Measurements from ENCODE around the gene DCN.
A peak's percentile ranks its signal among the peaks of the same experiment; 100 is the strongest.

DCN gene

DNA sequence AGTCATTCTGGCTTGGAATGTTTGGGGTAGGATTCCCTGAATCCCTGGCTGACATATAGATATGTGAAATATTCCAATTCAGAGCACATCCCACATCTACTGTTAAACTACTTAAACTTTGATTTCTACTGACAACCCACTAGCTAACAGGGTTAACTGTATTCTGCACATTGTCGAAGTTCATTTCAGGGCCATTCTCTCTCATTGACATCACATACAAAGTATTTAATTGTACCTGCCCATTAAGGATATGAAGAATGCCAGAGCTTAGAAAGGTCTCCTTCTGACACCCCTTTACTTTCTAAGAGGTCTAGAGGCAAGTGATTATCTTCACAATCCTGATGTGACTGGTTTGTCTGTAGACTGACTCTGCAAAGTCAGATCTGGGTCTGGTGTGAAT is 2.8 kb upstream of the DCN start:
- H3K4me3 ChIP-seq (ENCODE audit: low read depth, low read length): no peak overlapping the region
- no peak for DNase-seq
- in situ Hi-C loops (cut with HindIII; ENCODE audit: low pct_ligation_motif_present, low sequenced_read_pairs): no loop called here
- no peaks in the 10 kb centered on the region for H3K27me3 ChIP-seq (replicated peaks)
- H3K27ac ChIP-seq: no peak overlapping the region
- TF ChIP-seq, protein P1, sequence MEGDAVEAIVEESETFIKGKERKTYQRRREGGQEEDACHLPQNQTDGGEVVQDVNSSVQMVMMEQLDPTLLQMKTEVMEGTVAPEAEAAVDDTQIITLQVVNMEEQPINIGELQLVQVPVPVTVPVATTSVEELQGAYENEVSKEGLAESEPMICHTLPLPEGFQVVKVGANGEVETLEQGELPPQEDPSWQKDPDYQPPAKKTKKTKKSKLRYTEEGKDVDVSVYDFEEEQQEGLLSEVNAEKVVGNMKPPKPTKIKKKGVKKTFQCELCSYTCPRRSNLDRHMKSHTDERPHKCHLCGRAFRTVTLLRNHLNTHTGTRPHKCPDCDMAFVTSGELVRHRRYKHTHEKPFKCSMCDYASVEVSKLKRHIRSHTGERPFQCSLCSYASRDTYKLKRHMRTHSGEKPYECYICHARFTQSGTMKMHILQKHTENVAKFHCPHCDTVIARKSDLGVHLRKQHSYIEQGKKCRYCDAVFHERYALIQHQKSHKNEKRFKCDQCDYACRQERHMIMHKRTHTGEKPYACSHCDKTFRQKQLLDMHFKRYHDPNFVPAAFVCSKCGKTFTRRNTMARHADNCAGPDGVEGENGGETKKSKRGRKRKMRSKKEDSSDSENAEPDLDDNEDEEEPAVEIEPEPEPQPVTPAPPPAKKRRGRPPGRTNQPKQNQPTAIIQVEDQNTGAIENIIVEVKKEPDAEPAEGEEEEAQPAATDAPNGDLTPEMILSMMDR (IDR thresholded peaks at IDR 0.05; ENCODE audit: low read depth, low read length, missing control alignments): no peak
- no peaks in the 10 kb centered on the region for H3K36me3 ChIP-seq (replicated peaks)

- no peak for DNase-seq
- H3K27me3 ChIP-seq (replicated peaks): no peaks in the 10 kb centered on the region
- no peak overlapping the region for H3K4me3 ChIP-seq (ENCODE audit: low read depth, low read length)
- TF ChIP-seq, protein P1 (IDR thresholded peaks at IDR 0.05; ENCODE audit: low read depth, low read length, missing control alignments): no peak
- no peaks in the 10 kb centered on the region for H3K36me3 ChIP-seq (replicated peaks)
- H3K27ac ChIP-seq: no peak overlapping the region
- in situ Hi-C loops (cut with HindIII; ENCODE audit: low pct_ligation_motif_present, low sequenced_read_pairs): no loop called here
Measured at GRCh38 chr12:91183551-91183950, 934 bp upstream of the DCN start.

DNA sequence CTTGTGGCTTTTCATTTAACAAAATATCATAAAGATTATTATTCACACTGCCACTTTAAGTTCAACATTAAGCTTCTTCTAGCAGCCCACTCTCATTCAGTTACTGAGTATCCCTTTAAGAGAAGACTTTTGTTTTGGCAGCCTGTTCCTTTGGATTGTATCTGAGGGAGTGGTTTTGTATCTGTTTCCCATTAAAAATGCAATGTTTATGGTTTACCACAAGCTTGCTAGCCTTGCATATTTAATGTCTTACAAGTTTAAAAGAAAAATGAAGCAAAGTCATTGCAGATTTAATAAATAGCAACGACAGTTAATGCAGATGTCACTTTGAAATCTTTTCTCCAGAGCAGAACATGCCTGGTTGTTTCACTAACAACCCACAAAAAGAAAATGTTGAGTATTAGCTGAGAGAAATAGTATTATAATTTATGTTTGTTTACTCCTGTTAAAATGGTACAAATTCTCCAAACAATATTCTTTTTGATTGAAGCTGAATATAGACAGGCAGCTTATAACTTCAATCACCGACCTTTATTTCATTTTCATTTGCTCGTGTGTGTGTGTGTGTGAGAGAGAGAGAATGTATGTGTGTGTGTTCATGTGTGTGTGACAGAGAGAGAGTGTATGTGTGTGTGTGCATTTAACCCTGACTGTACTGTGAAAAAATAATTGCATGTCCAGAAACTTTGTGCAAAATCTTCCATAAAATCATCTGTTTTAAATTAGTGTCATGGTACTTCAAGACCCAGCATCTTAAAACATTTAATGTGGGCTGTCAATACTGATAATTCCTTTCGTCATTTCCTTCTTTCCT is 1.8 kb downstream of the DCN start:
- TF ChIP-seq, protein P1 (IDR thresholded peaks at IDR 0.05; ENCODE audit: low read depth, low read length, missing control alignments): no peak
- Histone ChIP-seq H3K36me3 (replicated peaks) (no peaks in the 10 kb centered on the region), H3K4me3 (ENCODE audit: low read depth, low read length) (peak overlapping the region; percentile 31), H3K27me3 (replicated peaks) (no peaks in the 10 kb centered on the region), H3K27ac (peak overlapping the region; percentile 6)
- peak; percentile 30 for DNase-seq
- in situ Hi-C loops (cut with HindIII; ENCODE audit: low pct_ligation_motif_present, low sequenced_read_pairs): no loop called here

- in situ Hi-C loops (cut with HindIII; ENCODE audit: low pct_ligation_motif_present, low sequenced_read_pairs): no loop called here
- H3K27ac ChIP-seq: peak overlapping the region; percentile 6
- no peaks in the 10 kb centered on the region for H3K27me3 ChIP-seq (replicated peaks)
- peak overlapping the region; percentile 31 for H3K4me3 ChIP-seq (ENCODE audit: low read depth, low read length)
- no peaks in the 10 kb centered on the region for H3K36me3 ChIP-seq (replicated peaks)
- DNase-seq: no peak
- TF ChIP-seq, protein P1 (IDR thresholded peaks at IDR 0.05; ENCODE audit: low read depth, low read length, missing control alignments): no peak
Measured at GRCh38 chr12:91179966-91180561, 2.6 kb downstream of the DCN start.

GRCh38 chr12:91179315-91179714 is 3.3 kb downstream of the DCN start:
- Histone ChIP-seq H3K36me3 (replicated peaks) (no peaks in the 10 kb centered on the region), H3K27ac (no peak overlapping the region), H3K4me3 (ENCODE audit: low read depth, low read length) (peak overlapping the region; percentile 25), H3K27me3 (replicated peaks) (no peaks in the 10 kb centered on the region)
- TF ChIP-seq, protein P1 (IDR thresholded peaks at IDR 0.05; ENCODE audit: low read depth, low read length, missing control alignments): no peak
- DNase-seq: no peak
- in situ Hi-C loops (cut with HindIII; ENCODE audit: low pct_ligation_motif_present, low sequenced_read_pairs): no loop called here
